Measurements from ENCODE around the gene NAV2.

DNA sequence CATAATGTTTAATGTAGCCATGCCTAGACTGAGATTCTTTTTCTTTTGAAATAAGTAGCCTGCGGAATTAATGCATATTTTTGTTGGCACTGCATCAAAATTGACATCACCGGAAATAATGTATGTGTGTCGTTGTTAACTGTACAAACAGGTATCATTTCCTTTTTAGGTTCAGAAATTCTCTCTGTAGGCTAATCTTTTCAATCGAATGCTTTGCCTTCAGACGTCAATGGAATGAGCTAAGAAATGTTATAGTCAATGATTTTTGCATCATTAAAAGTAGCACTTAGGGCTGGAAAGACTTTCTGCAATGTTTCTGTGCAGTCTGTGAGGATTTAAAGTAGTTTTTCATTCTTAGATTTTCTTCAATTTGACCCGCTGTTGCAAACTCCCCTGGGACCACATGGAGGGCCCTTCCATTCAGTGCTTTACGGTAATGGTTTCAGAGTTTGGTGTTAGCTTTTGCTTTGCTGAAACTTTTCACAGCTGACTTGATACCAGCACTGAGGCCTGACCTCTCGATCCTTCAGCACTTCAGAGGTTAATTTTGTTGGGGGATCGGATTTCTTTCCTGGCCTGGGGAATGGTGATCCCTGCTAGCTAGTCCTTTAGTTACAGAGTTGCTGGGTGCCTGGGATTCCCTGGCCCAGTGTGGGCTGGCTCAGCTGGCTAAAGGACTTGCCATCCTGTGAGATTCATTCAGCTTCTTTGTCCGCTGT is 309.9 kb downstream of the NAV2 start:
- TF ChIP-seq, protein P1, sequence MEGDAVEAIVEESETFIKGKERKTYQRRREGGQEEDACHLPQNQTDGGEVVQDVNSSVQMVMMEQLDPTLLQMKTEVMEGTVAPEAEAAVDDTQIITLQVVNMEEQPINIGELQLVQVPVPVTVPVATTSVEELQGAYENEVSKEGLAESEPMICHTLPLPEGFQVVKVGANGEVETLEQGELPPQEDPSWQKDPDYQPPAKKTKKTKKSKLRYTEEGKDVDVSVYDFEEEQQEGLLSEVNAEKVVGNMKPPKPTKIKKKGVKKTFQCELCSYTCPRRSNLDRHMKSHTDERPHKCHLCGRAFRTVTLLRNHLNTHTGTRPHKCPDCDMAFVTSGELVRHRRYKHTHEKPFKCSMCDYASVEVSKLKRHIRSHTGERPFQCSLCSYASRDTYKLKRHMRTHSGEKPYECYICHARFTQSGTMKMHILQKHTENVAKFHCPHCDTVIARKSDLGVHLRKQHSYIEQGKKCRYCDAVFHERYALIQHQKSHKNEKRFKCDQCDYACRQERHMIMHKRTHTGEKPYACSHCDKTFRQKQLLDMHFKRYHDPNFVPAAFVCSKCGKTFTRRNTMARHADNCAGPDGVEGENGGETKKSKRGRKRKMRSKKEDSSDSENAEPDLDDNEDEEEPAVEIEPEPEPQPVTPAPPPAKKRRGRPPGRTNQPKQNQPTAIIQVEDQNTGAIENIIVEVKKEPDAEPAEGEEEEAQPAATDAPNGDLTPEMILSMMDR (IDR thresholded peaks at IDR 0.05; ENCODE audit: low read length): no peak
- no peak for TF ChIP-seq EZH2 (optimal IDR thresholded peaks at IDR 0.05; ENCODE audit: low read depth, low read length)
